GM20000 (cell line): ENCODE results near the gene SHOC1.

ENCODE experiments used
- DNase-seq: peaks from one replicate; pipeline ENCODE4 v3.0.0; 2012; ENCODE audit warnings: low spot score
- CTCF ChIP-seq: IDR thresholded peaks from 2 replicates; pipeline ENCODE4 v1.5.1; 2012; ENCODE audit warnings: mild to moderate bottlenecking, control low read depth; ENCODE audit errors: extremely low read depth, missing control alignments

The SHOC1 gene

GRCh38 chr9:111836311-111836710 is 41.6 kb upstream of the SHOC1 start:
- DNase-seq: no peak

GRCh38 chr9:111833941-111834340 is 39.2 kb upstream of the SHOC1 start:
- no peak for DNase-seq
- TF ChIP-seq CTCF: no peak

More at GRCh38 chr9:111836311-111836710, 41.6 kb upstream of the SHOC1 start:
- TF ChIP-seq CTCF: no peak

- DNase-seq: no peak
- no peak for TF ChIP-seq CTCF
These were observed 37.7 kb upstream of the SHOC1 start for GRCh38 chr9:111832449-111832848.

- DNase-seq: no peak
- TF ChIP-seq CTCF: no peak
These were observed 36.8 kb upstream of the SHOC1 start for GRCh38 chr9:111831371-111832108.

GRCh38 chr9:111828193-111828592 is 33.5 kb upstream of the SHOC1 start:
- no peak for DNase-seq
- TF ChIP-seq CTCF: no peak

- no peak for TF ChIP-seq CTCF
- DNase-seq: no peak
These were observed 30.9 kb upstream of the SHOC1 start for GRCh38 chr9:111825468-111826145.

GRCh38 chr9:111821006-111821528 is 26.3 kb upstream of the SHOC1 start:
- TF ChIP-seq CTCF: no peak
- DNase-seq: no peak
